ENCODE results near the gene PLEKHO2.

- no peak for TF ChIP-seq POLR2A (IDR thresholded peaks at IDR 0.05)
- TF ChIP-seq CTCF (IDR thresholded peaks at IDR 0.05), result no peak
Observed at GRCh38 chr15:64808785-64809453, 32.8 kb upstream of the PLEKHO2 start.
